Liver (tissue), 9 donors: Measurements from ENCODE around the gene ABLIM3. TPM values are rescaled to one million over a fixed set of nuclear protein-coding genes. Genes with fewer than 3 reads are reported as not detected.

Experiments used
- DNase-seq: peaks from one replicate; pipeline ENCODE4 v3.0.0-alpha.2; 2017; ENCODE audit warnings: low spot score
- H3K27ac ChIP-seq, 2 donors: one replicate each; pipeline ENCODE4 v1.7.0; 2013; ENCODE audit warnings: inconsistent platforms in 2 of 2, low read length in 2 of 2, control low read depth in 1 of 2, low read depth in 1 of 2, mild to moderate bottlenecking in 1 of 2
- H3K27me3 ChIP-seq, 4 donors: one replicate each; pipeline versions ENCODE4 v1.6.1 to v1.7.0; 2013; ENCODE audit warnings: low read length in 3 of 4, inconsistent platforms in 1 of 4, mild to moderate bottlenecking in 1 of 4, moderate library complexity in 1 of 4; ENCODE audit not compliant: control insufficient read depth in 4 of 4, insufficient read depth in 4 of 4
- H3K36me3 ChIP-seq, 4 donors: one replicate each; pipeline versions ENCODE4 v1.6.1 to v1.7.0; 2013; ENCODE audit warnings: low read length in 3 of 4, mild to moderate bottlenecking in 3 of 4, low read depth in 1 of 4, moderate library complexity in 1 of 4; ENCODE audit not compliant: control insufficient read depth in 4 of 4, insufficient read depth in 3 of 4
- H3K4me1 ChIP-seq, 4 donors: one replicate each; pipeline versions ENCODE4 v1.6.1 to v1.7.0; 2013; ENCODE audit warnings: low read length in 3 of 4, mild to moderate bottlenecking in 3 of 4, moderate library complexity in 1 of 4; ENCODE audit not compliant: control insufficient read depth in 4 of 4, insufficient read depth in 4 of 4
- H3K4me3 ChIP-seq, 3 donors: one replicate each; pipeline versions ENCODE4 v1.6.1 to v1.7.0; 2013; ENCODE audit warnings: low read length in 3 of 3, control low read depth in 1 of 3, low read depth in 1 of 3, mild to moderate bottlenecking in 1 of 3
- H3K9ac ChIP-seq, 2 donors: one replicate each; pipeline ENCODE4 v1.7.0; 2013; ENCODE audit warnings: low read length in 2 of 2, mild to moderate bottlenecking in 2 of 2, moderate library complexity in 2 of 2, control low read depth in 1 of 2, low read depth in 1 of 2
- H3K9me3 ChIP-seq, 4 donors: one replicate each; pipeline versions ENCODE4 v1.6.1 to v1.7.0; 2013; ENCODE audit warnings: low read length in 3 of 4; ENCODE audit not compliant: control insufficient read depth in 4 of 4
- EGR1 ChIP-seq, 2 donors: IDR thresholded peaks; 2 replicates each; pipeline ENCODE4 v1.6.1; 2016 to 2018; ENCODE audit warnings: antibody characterized with exemption in 2 of 2, low read depth in 2 of 2
- FOXA1 ChIP-seq: IDR thresholded peaks from 2 replicates; pipeline ENCODE4 v1.6.1; 2016; ENCODE audit warnings: antibody characterized with exemption
- FOXA2 ChIP-seq: IDR thresholded peaks from 2 replicates; pipeline ENCODE4 v1.6.1; 2016; ENCODE audit warnings: antibody characterized with exemption
- GABPA ChIP-seq, 2 donors: IDR thresholded peaks in 1 of 2; conservative IDR thresholded peaks in 1 of 2; 2 replicates each; pipeline ENCODE4 v1.6.1; 2016; ENCODE audit warnings: antibody characterized with exemption in 2 of 2, mild to moderate bottlenecking in 1 of 2, moderate library complexity in 1 of 2
- HNF4A ChIP-seq, 2 donors: conservative IDR thresholded peaks; 2 replicates each; pipeline ENCODE4 v1.6.1; 2016; ENCODE audit warnings: antibody characterized with exemption in 2 of 2, mild to moderate bottlenecking in 2 of 2
- HNF4G ChIP-seq: IDR thresholded peaks from 2 replicates; pipeline ENCODE4 v1.6.1; 2016; ENCODE audit warnings: antibody characterized with exemption
- JUND ChIP-seq, 2 donors: IDR thresholded peaks; 2 replicates each; pipeline ENCODE4 v1.6.1; 2016; ENCODE audit warnings: antibody characterized with exemption in 2 of 2
- NR2F2 ChIP-seq: IDR thresholded peaks from 2 replicates; pipeline ENCODE4 v1.6.1; 2016; ENCODE audit warnings: antibody characterized with exemption
- RAD21 ChIP-seq, 2 donors: IDR thresholded peaks; 2 replicates each; pipeline ENCODE4 v1.6.1; 2016; ENCODE audit warnings: antibody characterized with exemption in 2 of 2, mild to moderate bottlenecking in 2 of 2
- RXRA ChIP-seq, 2 donors: IDR thresholded peaks; 2 replicates each; pipeline ENCODE4 v1.6.1; 2017 to 2018; ENCODE audit warnings: antibody characterized with exemption in 2 of 2, mild to moderate bottlenecking in 1 of 2
- SP1 ChIP-seq: IDR thresholded peaks from 2 replicates; pipeline ENCODE4 v1.6.1; 2018; ENCODE audit warnings: antibody characterized with exemption, mild to moderate bottlenecking
- TAF1 ChIP-seq: conservative IDR thresholded peaks from 2 replicates; pipeline ENCODE4 v1.6.1; 2016; ENCODE audit warnings: antibody characterized with exemption, mild to moderate bottlenecking
- YY1 ChIP-seq: IDR thresholded peaks from 2 replicates; pipeline ENCODE4 v1.6.1; 2016; ENCODE audit warnings: antibody characterized with exemption, mild to moderate bottlenecking
- WGBS: extraction: QIAGEN DNeasy Blood & Tissue Kit; methylation state at CpG from one replicate; pipeline ENCODE4 v1.1.7; 2013; 5-methylcytosine and 5-hydroxymethylcytosine counted together
- polyA plus RNA-seq, 2 donors: library from polyadenylated mRNA; stranded (reverse) in 1 of 2; unstranded in 1 of 2; fragments of 200-250 nt in 1 of 2; fragments of >200 nt in 1 of 2; fragmentation: Nextera tagmentation in 1 of 2; extraction: Ambion mirVana in 1 of 2; gene quantifications; one replicate each; pipeline versions ENCODE4 v1.2.1 to v1.2.3, GENCODE V29; 2013 to 2015
- total RNA-seq, 2 donors: library from RNA; depleted of rRNA; stranded (reverse); fragments of >200 nt; gene quantifications; one replicate each; pipeline ENCODE4 v1.2.3, GENCODE V29; 2014
- TF ChIP-seq, protein P1 (sequence below): IDR thresholded peaks from 2 replicates; pipeline ENCODE4 v1.6.1; 2016; ENCODE audit warnings: antibody characterized with exemption
- TF ChIP-seq, protein P2 (sequence below): IDR thresholded peaks from 2 replicates; pipeline ENCODE4 v1.6.1; 2016; ENCODE audit warnings: antibody characterized with exemption
- TF ChIP-seq, protein P3 (sequence below): IDR thresholded peaks from 2 replicates; pipeline ENCODE4 v1.6.1; 2016; ENCODE audit warnings: antibody characterized with exemption
- TF ChIP-seq, protein P4 (sequence below): fragments of 150-350 bp; IDR thresholded peaks from 2 replicates; pipeline ENCODE4 v1.5.1; 2017; ENCODE audit warnings: improper control_type of control experiment, low read depth, low read length; ENCODE audit not compliant: missing input control
- TF ChIP-seq, protein P5 (sequence below): IDR thresholded peaks from 2 replicates; pipeline ENCODE4 v1.6.1; 2016; ENCODE audit warnings: antibody characterized with exemption, mild to moderate bottlenecking
- donor health status: healthy.
- donor health status: healthy.
- donor health status: healthy.
- donor health status: healthy.
- donor health status: healthy.

ABLIM3 gene
- total and polyA plus RNA-seq, 4 donors, result 6.8 to 131 (median 43.1) TPM

DNA sequence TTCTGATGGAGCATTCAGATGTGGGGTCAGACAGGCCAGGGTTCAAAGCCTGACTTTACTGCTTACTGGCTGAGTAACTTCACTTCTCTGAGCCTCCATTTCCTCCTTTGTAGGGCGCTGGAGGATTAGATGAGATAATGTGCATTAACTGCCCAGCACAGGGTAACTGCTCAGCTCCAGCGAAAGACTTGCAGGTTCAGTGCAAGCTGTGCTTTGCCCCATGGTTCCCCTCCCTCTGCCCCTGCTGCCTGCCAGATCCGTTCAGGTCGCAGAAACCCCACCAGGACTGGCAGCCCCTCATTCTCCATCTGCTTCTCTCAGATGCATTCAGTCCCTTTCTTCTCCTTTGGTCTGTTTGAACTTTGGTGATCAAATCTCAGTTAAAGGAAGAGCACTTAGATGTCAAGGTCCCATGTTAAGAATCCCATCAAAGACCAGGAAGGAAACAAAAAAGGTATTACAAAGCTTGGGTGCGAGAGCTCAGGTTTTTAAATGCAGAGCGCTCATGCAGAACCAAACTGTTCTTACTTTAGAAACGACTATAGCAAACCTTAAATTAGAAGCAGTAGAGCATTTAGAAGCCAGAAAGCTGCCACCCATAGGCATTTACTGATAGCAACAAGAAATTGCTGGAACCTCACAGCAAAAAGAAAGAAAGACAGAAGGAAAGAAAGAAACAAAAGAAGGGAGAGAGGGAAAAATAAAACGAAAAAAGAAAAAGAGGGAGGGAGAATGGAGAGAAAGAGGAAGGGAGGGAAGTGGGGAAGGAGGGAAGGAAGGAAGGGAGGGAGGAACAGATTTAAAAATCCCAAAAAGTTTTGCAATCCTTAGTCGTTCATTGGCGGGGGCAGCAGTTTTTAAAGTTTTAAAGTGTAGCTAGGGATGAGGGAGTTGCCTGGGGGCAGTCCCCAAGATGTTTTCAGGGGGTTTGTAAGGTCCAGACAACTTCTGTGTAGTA is 153.9 kb downstream of the ABLIM3 start:
- 63% methylated on average over 10 of the region's 10 CpGs for WGBS
- H3K27me3 ChIP-seq, result no peaks in the 10 kb centered on the region
- H3K9me3 ChIP-seq, result no peaks in the 10 kb centered on the region
- no peak overlapping the region for H3K4me3 ChIP-seq
- H3K4me1 ChIP-seq, result peaks cover 0 to 5% (median 2%) of the 10 kb centered on the region in 4 donors
- no peak overlapping the region for H3K27ac ChIP-seq
- no peak for TF ChIP-seq GABPA (IDR thresholded peaks at IDR 0.05 in 1 of 2, conservative IDR thresholded peaks at IDR 0.05 in 1 of 2)
- no peak for TF ChIP-seq HNF4A (conservative IDR thresholded peaks at IDR 0.05)
- no peak for TF ChIP-seq NR2F2
- TF ChIP-seq EGR1 (IDR thresholded peaks at IDR 0.05; ENCODE audit: low read depth in 2 of 2), result no peak
- TF ChIP-seq, protein P1, sequence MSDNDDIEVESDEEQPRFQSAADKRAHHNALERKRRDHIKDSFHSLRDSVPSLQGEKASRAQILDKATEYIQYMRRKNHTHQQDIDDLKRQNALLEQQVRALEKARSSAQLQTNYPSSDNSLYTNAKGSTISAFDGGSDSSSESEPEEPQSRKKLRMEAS, result no peak
- TF ChIP-seq YY1, result no peak
- TF ChIP-seq, protein P2, sequence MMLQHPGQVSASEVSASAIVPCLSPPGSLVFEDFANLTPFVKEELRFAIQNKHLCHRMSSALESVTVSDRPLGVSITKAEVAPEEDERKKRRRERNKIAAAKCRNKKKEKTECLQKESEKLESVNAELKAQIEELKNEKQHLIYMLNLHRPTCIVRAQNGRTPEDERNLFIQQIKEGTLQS, result no peak
- no peak for TF ChIP-seq SP1
- TF ChIP-seq TAF1, result no peak
- TF ChIP-seq RAD21 (IDR thresholded peaks at IDR 0.05), result no peak
- no peak for TF ChIP-seq FOXA1
- TF ChIP-seq, protein P3, sequence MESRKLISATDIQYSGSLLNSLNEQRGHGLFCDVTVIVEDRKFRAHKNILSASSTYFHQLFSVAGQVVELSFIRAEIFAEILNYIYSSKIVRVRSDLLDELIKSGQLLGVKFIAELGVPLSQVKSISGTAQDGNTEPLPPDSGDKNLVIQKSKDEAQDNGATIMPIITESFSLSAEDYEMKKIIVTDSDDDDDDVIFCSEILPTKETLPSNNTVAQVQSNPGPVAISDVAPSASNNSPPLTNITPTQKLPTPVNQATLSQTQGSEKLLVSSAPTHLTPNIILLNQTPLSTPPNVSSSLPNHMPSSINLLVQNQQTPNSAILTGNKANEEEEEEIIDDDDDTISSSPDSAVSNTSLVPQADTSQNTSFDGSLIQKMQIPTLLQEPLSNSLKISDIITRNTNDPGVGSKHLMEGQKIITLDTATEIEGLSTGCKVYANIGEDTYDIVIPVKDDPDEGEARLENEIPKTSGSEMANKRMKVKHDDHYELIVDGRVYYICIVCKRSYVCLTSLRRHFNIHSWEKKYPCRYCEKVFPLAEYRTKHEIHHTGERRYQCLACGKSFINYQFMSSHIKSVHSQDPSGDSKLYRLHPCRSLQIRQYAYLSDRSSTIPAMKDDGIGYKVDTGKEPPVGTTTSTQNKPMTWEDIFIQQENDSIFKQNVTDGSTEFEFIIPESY, result no peak
- TF ChIP-seq, protein P4, sequence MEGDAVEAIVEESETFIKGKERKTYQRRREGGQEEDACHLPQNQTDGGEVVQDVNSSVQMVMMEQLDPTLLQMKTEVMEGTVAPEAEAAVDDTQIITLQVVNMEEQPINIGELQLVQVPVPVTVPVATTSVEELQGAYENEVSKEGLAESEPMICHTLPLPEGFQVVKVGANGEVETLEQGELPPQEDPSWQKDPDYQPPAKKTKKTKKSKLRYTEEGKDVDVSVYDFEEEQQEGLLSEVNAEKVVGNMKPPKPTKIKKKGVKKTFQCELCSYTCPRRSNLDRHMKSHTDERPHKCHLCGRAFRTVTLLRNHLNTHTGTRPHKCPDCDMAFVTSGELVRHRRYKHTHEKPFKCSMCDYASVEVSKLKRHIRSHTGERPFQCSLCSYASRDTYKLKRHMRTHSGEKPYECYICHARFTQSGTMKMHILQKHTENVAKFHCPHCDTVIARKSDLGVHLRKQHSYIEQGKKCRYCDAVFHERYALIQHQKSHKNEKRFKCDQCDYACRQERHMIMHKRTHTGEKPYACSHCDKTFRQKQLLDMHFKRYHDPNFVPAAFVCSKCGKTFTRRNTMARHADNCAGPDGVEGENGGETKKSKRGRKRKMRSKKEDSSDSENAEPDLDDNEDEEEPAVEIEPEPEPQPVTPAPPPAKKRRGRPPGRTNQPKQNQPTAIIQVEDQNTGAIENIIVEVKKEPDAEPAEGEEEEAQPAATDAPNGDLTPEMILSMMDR, result no peak
- no peak for TF ChIP-seq FOXA2
- TF ChIP-seq, protein P5, sequence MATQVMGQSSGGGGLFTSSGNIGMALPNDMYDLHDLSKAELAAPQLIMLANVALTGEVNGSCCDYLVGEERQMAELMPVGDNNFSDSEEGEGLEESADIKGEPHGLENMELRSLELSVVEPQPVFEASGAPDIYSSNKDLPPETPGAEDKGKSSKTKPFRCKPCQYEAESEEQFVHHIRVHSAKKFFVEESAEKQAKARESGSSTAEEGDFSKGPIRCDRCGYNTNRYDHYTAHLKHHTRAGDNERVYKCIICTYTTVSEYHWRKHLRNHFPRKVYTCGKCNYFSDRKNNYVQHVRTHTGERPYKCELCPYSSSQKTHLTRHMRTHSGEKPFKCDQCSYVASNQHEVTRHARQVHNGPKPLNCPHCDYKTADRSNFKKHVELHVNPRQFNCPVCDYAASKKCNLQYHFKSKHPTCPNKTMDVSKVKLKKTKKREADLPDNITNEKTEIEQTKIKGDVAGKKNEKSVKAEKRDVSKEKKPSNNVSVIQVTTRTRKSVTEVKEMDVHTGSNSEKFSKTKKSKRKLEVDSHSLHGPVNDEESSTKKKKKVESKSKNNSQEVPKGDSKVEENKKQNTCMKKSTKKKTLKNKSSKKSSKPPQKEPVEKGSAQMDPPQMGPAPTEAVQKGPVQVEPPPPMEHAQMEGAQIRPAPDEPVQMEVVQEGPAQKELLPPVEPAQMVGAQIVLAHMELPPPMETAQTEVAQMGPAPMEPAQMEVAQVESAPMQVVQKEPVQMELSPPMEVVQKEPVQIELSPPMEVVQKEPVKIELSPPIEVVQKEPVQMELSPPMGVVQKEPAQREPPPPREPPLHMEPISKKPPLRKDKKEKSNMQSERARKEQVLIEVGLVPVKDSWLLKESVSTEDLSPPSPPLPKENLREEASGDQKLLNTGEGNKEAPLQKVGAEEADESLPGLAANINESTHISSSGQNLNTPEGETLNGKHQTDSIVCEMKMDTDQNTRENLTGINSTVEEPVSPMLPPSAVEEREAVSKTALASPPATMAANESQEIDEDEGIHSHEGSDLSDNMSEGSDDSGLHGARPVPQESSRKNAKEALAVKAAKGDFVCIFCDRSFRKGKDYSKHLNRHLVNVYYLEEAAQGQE, result no peak
- no peak for TF ChIP-seq RXRA (IDR thresholded peaks at IDR 0.05)
- TF ChIP-seq HNF4G, result no peak
- TF ChIP-seq JUND (IDR thresholded peaks at IDR 0.05), result no peak
- no peak overlapping the region for H3K9ac ChIP-seq
- no peak for DNase-seq
- H3K36me3 ChIP-seq, result no peaks in the 10 kb centered on the region
